ENCODE results near the gene CLSTN3. TPM values are rescaled to one million over a fixed set of nuclear protein-coding genes. Genes with fewer than 3 reads are reported as not detected.

Gene CLSTN3
- 86.2 and 86.5 TPM in 2 replicates for total RNA-seq

DNA sequence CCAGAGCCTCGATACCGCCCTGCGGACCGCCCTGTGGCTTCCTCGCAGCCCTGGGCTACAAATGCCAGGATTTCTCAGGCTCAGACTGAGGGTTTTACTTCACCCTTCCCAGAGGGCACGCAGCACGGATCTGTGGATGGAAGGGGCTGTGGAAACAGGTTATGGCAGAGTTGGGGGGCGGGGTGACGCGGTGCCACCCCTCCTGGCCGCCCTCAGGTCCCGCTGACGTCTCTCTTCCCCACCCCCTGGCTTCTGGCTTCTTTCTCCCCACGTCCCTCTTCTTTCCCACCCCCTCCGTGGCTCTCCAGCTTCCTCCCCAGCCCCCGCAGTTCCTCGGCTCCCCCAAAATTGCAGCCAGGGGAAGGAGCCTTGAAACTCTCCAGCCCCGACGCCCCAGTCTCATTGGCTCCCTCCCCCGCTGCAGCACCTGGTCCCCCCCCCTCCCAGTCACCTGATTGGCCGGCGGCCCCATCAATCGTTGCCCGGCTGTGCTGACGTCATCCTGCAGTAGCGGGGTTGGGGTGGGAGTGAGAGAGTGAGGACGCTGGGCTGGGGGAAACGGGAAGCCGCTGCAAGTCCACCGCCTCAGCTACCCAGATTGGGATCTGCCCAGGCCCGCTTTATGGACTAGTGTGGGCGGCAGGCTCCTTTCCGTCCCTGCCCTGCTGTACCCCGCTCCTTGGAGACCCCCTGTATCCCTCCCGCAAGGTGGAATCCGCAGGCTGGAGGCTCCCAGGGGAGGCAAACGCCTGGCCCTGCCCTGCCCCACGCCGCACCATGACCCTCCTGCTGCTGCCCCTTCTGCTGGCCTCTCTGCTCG lies at the start of gene CLSTN3:
Gene CLSTN3, plus strand, starts transcription at position 500 of the 820 bp plus-strand sequence. Its CDS starts 278 bp downstream, at position 778.
- intact Hi-C loops (cut with micrococcal nuclease) = loop anchor here (1.0 to 5.0 kb wide), 6 partner anchors 17 to 638 kb away; partner anchors contain the start of genes C1RL, CDCA3, LPCAT3 and MRPL51

GRCh38 chr12:7081037-7081436 lies 49.1 kb upstream of the CLSTN3 start:
- intact Hi-C loops (cut with micrococcal nuclease) = no loop called here

- intact Hi-C loops (cut with micrococcal nuclease) = loop anchor here (1.0 kb wide), 1 partner anchor 29 kb away; no protein-coding TSS in a partner anchor
These were observed 47.0 kb upstream of the CLSTN3 start for GRCh38 chr12:7083125-7083524.

- intact Hi-C loops (cut with micrococcal nuclease) = no loop called here
These were observed 40.8 kb upstream of the CLSTN3 start for GRCh38 chr12:7089196-7089871.

- intact Hi-C loops (cut with micrococcal nuclease) = no loop called here
These were observed 39.8 kb upstream of the CLSTN3 start for GRCh38 chr12:7090222-7090998.

GRCh38 chr12:7091171-7091570 lies 39.0 kb upstream of the CLSTN3 start:
- intact Hi-C loops (cut with micrococcal nuclease) = no loop called here

GRCh38 chr12:7091660-7092228 lies 38.4 kb upstream of the CLSTN3 start:
- intact Hi-C loops (cut with micrococcal nuclease) = loop anchor here (1.0 kb wide), 6 partner anchors 18 to 222 kb away; partner anchors contain the start of genes C12orf57, C1RL, EMG1 and LPCAT3

DNA sequence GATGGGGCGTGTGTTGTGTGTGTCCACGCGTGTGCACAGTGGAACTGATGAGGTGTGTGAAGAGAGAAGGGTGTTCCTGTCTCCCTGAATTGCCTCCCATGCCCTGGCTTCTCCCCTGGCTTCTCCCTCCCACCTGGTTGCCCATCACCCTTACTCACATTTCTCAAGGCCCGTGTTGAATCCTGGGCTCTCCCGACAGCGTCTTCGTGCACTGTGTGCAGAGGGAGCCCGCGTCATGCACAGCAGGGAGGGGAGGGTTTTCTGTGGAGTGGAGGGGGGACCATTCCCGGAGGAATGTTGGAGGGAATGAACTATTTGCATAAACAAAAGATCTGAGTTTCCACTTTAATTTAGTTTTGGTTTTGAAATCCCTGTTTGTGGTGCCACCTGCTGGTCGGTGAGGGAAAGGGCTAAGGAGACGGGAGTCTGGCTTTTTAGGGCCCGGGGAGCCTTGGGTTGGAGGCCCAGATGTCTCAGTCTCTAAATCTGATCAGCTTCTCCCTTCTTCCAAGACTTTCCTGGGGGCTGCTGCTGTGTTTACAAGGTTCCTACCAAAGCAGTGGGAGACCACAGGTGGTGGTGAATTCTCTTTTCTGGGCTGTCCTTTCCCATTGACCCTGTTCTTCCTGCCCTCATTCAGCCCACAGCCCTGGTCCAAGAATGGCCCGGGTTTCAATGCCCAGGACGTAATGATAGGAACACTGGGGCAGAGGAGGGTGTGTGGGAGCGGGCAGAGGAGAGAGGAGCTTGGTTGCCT lies 37.8 kb upstream of the CLSTN3 start, which contains the start of gene C1R:
Gene C1R, minus strand, starts transcription at position 217 of the 757 bp plus-strand sequence. Its CDS starts 57 bp downstream, at position 160.
- intact Hi-C loops (cut with micrococcal nuclease) = loop anchor here (1.0 kb wide), 6 partner anchors 17 to 223 kb away; partner anchors contain the start of genes C12orf57, C1RL, EMG1 and LPCAT3

- intact Hi-C loops (cut with micrococcal nuclease) = loop anchor here (1.0 kb wide), 6 partner anchors 16 to 224 kb away; partner anchors contain the start of genes C12orf57, C1RL, EMG1 and LPCAT3
These were observed 37.1 kb upstream of the CLSTN3 start for GRCh38 chr12:7092986-7093460.

- intact Hi-C loops (cut with micrococcal nuclease) = no loop called here
These were observed 36.7 kb upstream of the CLSTN3 start for GRCh38 chr12:7093486-7093885.

DNA sequence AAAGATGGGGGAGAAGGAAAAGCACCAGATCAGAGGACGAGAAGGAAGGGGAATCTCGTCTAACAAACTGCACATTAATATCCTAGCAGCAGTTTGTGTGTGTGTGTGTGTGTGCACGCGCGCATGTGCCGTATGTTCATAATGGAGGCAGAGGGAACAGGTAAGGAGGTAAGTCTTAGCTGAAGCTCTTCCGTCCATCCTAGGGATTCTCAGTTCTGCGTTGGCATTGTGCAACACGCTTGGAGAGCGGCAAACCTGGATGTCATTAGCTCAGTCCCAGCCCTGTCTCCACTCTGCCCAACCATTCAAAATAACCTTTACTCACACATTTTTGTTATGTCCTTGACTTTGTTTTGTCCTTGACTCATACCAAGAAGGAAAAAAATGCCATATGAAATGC lies 36.3 kb upstream of the CLSTN3 start:
- intact Hi-C loops (cut with micrococcal nuclease) = no loop called here

DNA sequence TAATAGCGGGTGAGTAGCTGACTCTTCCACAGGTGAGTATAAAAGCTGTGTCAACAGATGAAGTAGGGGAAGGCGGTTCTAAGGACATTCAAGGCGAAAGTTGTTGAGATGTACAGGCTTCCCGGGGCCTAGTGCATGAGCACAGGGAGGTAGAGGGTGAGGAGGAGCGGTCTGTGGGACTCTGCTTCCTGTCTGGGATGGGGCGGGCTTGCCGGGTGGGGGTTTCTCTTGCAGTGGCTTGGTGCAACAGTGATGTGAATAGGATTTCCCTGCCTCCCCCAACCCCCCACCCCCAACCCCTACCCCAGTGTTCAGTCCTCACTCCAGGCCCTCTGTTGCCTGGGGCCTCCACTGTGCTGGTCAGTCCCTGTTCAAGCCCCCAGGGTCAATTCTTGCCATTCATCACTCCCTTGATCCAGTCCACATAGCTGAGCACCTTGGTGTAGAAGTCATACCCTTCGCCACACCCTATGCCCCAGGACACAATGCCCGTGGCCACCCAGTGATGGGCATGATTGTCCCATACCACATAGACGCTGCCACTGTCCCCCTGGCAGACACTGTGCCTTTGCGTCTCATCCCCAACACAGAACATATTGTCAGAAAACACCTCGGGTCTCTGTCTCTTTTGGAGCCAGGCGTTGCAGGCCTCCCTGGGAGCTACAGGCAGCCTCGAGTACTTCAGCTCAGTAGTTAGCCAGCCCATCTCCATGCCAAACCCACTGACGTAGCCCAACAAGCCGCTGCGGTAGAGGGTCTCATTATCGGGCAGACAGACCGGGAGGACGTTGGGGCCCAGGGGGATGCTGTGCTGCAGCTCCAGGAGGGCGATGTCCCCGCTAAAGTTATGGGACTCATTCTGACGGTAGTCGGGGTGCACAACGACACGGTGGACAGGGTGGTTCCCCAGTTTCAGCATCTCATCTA lies 33.9 kb upstream of the CLSTN3 start:
- intact Hi-C loops (cut with micrococcal nuclease) = no loop called here

DNA sequence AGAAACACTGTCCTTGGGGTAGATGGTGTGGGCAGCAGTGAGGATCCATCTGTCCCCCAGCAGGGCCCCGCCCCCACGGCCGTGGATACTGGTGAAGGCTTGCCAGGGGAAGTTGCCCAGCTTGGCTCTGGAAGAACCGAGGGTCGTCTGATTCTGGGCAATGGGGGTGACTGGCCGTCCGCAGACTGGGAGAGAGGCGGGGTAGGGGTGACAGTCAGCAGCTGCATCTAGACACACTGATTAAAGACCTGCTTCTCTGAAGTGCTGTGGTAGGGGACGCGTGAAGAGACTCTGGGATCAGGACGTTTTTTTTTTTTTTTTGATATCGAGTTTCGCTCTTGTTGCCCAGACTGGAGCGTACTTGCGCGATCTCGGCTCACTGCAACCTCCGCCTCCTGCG lies 33.2 kb upstream of the CLSTN3 start:
- intact Hi-C loops (cut with micrococcal nuclease) = no loop called here

DNA sequence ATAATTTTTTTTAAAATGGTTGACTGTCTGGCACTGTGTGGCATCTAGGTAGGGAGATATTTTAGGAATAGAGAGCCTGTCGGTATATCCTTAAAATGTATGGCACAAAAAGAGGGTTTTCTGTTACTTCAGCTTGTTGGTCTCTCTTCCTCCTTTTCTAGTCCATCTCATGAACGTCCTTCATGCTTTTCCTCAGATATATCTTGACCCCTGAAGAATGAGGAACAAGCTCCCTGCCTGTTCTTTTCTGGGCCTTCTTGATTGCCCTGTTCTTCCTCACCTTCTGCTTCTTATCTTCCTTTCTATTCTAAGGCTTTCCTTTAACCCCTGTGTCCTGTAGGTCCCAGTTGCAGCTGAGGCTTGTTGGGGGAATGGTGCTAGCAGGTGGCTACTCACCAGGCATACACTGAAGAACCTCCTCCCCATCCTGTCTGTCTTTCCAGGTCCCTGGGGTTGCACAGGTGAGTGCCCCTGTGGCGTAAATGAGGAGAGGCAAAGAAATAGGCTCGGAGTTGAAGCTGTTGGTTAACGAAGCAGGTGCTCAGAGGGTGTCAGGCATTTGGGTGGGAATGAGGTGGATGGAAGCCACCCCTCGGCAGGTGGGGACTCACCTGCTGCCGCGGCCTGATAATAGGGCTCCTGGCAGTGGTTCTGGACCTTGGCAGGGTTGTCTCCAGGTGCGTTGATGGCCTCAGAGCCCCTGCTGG lies 30.7 kb upstream of the CLSTN3 start:
- intact Hi-C loops (cut with micrococcal nuclease) = no loop called here

DNA sequence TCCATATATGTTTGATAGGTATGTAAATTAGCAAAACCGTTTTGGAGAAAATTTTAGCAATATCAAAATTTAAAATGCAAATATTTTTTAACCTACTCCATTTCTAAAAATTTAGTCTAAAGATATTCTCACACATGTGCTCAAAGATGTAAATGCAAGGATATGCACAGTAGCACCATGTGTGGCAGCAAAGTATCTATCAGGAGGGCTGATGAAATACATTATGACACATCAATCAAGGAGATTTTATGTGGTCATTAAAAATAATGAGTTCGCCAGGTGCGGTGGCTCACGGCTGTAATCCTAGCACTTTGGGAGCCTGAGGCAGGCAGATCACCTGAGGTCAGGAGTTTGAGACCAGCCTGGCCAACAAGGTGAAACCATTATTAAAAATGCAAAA lies 29.9 kb upstream of the CLSTN3 start:
- intact Hi-C loops (cut with micrococcal nuclease) = no loop called here

DNA sequence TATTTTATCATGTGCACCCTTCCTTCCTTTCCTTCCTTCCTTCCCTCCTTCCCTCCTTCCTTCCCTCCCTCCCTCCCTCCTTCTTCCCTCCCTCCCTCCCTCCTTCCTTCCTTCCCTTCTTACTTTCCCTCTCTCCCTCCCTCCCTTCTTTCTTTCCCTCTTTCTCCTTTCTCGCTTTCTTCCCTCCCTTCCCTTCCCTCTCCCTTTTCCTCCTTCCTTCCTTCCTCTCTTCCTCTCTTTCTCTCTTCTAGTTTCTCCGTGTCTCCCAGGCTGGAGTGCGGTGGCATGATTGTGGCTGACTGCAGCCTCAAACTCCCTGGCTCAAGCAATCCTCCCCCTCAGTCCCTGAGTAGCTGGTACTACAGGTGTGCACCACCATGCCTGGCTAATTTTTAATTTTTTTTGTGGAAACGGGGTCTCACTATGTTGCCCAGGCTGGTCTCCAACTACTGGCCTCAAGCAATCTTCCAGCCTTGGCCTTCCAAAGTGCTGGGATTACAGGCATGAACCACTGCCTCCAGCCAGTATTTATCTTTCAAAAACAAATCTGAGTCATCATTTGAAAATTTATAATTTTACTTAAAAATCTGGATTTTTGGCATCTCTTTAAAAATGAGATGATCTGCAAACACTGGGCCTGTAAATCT lies 29.0 kb upstream of the CLSTN3 start:
- intact Hi-C loops (cut with micrococcal nuclease) = no loop called here

DNA sequence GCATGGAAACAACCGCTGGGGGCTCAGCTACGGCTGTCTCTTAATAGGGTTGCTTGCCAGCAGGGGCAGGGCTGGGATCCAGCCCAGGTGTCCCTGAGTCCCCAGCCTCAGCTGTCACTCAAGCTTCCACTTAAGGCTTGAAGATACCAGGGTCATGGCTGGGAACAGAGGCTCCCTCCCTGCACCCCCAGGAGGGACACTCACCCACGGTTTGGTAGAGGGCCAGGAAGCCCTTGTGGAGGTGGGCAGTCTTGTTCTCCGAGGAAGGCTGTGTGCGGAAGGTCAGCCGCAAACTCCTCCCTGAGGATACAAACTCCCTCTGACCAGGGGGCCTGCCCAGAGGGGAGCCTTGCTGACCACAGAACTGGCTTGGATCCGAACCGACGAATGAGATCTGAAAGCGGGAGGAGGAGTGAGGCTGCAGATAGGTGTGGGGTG lies 28.5 kb upstream of the CLSTN3 start:
- intact Hi-C loops (cut with micrococcal nuclease) = no loop called here

DNA sequence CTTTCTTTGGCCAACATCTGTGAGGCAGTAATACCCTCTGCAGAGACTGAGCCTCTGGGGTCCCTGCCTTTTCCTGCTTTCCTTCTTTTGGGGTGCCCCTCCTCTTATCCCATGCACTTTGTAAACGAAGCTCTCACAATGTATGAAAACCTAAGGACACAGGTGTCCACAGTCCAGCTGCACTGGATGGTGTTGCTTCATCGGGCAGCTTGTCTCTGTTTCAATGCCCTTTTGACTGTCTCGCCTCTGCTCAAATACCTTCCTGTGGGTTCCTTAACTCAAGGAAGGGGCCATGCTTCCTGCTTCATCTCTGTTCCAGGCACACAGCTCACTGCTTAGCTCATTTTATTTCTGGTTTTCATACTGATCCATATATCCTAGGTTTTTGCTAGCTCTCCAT lies 27.6 kb upstream of the CLSTN3 start:
- intact Hi-C loops (cut with micrococcal nuclease) = no loop called here

All from T-helper 1 cell treated with Interleukin-12 subunit alpha and Interleukin-12 subunit beta and Interleukin-4 antibody, amounts not matched to agents 30 ng/mL and 1 ng/mL, for 36 hours (primary cell).